HG03354 (cell line): Measurements from ENCODE around the gene TNIK.
"Not testable (repeated sequence)": the region's sequence is repeated elsewhere in the genome, so short reads cannot be mapped to it uniquely, and the experiment has no call there.

ENCODE experiments used
- ATAC-seq: cut with Tn5 transposase; IDR thresholded peaks from one replicate; pipeline ENCODE4 v1.9.1; 2021; ENCODE audit warnings: mild to moderate bottlenecking; ENCODE audit not compliant: unreplicated experiment, poor library complexity, severe bottlenecking

The TNIK gene

DNA sequence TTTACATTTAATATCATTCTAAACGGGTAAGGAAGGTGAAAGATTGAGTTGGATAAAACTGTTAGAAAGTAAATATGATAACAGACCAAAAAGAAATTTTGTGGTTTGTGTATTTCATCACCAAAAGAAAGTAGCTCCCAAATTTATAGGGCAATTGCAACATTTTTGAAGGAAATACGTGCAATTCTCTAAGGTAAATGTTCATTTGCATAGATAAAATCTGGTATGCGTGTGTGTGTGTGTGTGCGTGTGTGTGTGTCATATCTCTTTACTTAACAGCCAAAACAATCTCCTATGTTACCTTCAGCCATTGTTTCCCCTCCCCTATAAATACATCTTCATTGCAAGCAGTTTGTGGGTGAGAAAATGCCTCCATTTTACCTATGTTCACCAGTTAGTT is 208.4 kb downstream of the TNIK start:
- ATAC-seq: no peak

- ATAC-seq: no peak
Measured at GRCh38 chr3:171250444-171250843, 209.8 kb downstream of the TNIK start.

- peak; percentile 16 for ATAC-seq
Measured at GRCh38 chr3:171249245-171249644, 211.0 kb downstream of the TNIK start.

DNA sequence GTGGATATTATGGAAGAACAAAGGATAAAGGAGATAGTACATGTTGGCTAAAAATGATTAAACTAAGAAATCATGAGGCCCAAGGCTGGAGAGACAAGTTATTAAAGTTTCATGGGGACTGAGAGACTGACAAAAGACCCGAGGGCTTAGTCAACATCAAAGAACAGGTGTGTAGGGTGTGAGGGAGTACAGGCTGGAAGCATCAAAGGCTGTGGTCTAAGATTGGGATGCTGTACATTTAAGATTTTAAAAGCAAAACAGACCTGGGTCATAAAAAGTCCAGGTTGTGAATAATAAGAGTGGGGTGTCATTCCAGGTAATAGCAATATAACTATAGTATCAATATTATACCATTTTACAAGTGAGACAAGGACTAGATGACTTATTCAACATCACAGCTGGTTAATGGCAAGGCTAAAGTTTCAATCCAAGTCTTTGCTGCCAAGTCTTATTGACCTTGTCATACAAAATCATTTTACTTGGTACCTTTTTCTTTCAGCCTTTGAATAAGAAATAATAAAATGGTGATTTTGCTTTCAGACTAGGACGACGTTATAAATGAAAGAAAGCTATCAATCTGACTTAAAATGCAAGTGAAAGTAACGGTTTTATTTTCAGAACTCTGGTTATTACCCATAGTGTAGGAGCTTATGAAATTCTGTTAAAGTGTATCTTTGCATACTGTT is 211.6 kb downstream of the TNIK start:
- peak; percentile 77 for ATAC-seq

DNA sequence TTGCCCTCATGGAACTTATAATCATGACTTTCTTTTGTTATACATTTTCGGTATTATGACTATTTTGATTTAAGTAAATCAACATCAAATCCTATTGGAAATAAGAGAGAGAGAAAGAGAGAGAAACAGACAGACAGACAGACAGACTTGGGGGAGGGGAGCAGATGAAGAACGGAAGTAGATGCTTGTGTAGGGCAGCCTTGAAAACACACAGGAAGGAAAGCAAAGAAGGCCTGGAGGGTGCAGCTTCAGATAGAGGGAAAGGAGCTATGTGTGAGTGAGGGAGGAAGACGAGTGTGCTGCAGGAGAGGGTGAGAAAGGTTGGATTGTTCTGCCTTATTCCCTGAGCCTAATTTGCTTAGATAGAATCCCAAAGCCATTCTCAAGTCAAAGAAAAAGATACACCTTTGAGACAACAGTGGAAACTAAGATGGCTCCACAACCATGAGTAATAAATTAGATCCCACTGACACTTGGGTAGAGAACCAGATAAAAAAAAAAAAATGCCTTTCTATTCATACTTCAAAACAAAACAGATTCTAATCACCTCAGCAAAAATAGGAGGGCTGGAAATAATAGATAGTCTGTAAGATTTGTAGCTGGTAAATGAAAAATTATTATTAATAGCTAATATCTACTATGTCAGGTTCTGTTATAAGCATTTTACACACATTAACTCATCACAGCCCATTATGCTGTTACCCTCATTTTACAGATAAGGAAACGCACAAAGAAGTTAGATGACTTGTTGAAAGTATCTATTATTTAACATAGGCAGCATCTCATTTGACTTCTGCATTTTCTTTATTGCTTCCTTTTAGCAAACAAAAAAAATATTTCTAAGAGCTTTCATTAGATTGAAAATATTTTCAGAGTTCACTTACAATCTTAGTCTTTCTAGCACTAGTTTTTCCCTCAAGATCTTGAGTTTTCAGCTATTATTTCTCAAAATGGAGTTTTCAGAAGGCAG is 214.1 kb downstream of the TNIK start:
- ATAC-seq: no peak

DNA sequence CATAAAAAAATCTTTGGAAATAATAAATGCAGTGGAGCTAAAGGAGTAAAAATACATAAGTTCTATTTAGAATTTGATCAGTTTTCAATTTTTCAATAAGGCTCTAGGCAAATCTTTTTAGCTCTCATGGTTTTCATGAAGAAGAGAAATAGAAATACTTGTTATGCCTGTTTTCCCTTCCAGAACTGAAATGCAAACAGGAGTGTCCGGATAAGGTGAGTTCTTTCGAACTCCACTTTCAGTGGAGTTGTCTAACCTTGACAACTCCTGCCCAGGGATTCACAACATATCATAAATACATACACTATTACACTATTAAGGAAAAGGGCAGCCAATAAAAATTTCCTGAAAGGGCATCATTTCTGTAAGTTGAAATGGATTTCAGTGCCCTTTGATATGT is 217.3 kb downstream of the TNIK start:
- no peak for ATAC-seq

GRCh38 chr3:171242170-171242569 is 218.0 kb downstream of the TNIK start:
- ATAC-seq: no peak

- not testable (repeated sequence) for ATAC-seq
Measured at GRCh38 chr3:171241655-171242054, 218.6 kb downstream of the TNIK start.

- ATAC-seq: no peak
Measured at GRCh38 chr3:171240504-171240835, 219.7 kb downstream of the TNIK start.

GRCh38 chr3:171239757-171240503 is 220.3 kb downstream of the TNIK start:
- ATAC-seq: no peak

GRCh38 chr3:171237009-171237385 is 223.2 kb downstream of the TNIK start:
- ATAC-seq: no peak

DNA sequence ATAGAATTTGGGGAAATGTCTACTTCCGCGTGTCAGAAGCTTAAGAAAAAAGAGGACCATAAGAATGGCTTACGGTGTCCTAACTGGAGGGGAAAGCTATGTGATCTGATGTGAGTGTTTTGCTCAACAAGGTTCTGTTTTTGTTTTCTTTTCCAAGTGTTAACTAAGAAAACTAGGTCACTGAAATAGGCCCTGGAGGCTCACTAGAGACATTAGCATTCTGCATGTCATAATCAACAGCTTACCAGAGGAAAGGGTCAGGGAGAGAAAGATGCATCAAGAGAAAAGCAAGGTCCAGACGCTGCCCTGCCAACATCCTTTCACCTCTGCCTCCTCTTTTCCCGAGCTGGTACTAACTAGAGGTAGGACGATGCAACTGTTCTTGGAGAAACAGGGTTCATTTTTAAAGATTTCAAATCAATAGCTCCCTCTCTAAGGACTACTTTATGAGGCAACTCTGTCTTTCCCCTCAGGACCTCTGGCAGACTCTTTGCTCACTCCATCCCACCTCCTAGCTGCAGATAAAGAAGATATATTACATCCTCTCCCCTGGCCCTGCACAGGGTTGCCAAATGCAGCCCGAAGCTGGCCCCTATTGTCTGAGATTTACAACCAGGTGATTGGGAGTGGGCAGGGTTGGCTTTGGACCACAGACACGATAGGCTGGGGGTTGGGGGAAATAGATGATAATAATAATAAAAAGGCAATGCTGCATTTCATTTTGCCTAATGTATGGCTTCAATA is 223.8 kb downstream of the TNIK start:
- no peak for ATAC-seq

DNA sequence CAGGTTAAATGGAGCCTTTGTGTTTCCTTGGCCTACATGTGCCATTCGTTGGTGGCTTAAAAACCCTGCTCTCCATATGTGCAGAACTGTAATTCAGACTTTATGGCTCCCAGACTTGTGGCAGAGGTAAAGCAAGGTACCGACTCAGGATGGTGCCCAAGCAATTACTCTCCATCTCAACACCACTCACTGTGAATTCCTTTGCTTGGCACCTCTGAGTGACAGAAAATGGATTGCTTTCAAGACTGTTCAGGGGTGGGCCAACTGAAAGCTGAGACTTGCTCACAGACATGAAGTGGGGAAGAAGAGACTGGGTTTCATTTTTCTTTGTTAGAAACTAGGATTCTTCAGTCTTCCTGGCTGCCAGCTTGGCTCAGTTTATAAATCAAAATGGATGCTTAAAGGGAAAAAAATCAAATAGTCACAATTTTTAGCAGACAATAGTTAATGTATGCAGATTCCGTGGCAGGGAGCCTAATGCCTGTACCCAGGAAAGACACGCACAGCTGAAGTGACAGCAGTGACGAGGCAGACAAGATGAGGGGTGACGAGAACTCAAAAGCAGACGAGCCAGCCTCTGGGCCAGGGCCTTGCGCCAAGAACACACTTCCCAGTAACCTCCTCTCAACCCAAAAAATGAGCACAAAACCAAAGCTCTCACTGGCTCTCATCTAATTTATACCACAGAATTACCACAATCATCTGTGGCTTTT is 225.8 kb downstream of the TNIK start:
- ATAC-seq: no peak

- no peak for ATAC-seq
Measured at GRCh38 chr3:171231361-171231760, 228.8 kb downstream of the TNIK start.

DNA sequence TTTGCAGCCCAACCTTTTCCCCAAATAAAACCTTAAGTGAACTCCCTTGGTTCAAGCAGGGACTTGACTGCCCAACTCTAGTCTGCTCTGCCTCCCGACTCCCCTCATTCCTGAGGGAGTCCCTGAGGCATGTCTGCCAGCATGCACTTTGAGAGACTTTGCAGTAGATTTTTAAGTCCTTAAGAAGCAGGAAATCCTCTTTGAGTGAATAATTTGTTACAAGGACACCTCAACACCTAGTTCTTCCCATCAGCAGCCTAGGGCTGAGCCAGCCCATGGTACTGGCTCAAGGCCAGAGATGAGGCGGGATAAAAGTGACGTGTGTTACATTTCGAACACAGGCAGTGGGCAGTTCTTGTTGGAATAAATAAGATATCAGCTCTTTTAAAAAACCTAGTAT is 229.3 kb downstream of the TNIK start:
- no peak for ATAC-seq

GRCh38 chr3:171229173-171229572 is 231.0 kb downstream of the TNIK start:
- no peak for ATAC-seq

DNA sequence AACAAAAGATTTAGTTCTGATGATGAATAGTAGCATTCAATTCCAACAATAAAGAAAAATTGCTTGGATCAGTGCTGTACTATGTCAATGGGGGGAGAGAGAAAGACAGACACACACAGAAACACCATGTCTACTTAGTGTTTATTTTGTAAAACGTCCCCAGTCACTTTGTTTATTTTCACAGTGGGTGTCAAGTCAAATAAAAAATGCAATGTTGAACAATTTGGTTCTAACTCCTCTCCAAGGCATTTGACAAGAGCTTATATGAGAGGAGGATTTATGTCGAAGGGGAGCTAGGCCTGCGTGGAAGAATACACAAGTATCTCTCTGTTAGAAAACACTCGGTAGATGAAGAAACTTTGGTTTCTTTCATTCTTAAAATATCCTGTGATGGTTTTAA is 232.0 kb downstream of the TNIK start:
- ATAC-seq: no peak

- no peak for ATAC-seq
Measured at GRCh38 chr3:171227828-171228227, 232.4 kb downstream of the TNIK start.

- no peak for ATAC-seq
Measured at GRCh38 chr3:171227359-171227758, 232.8 kb downstream of the TNIK start.
